Left ventricle myocardium inferior (tissue), 1 donor: ENCODE results near the gene SPG11. TPM values are rescaled to one million over a fixed set of nuclear protein-coding genes. Genes with fewer than 3 reads are reported as not detected.

ENCODE experiments used
- DNase-seq: peaks from one replicate; pipeline ENCODE4 v3.0.0-alpha.2; 2020
- H3K27ac ChIP-seq: fragments of 200-600 bp; replicated peaks from 2 replicates; pipeline ENCODE4 v1.8.0; 2021
- H3K27me3 ChIP-seq: fragments of 200-600 bp; 2 replicates; pipeline ENCODE4 v1.8.0; 2021; ENCODE audit warnings: low read depth
- H3K36me3 ChIP-seq: fragments of 200-600 bp; 2 replicates; pipeline ENCODE4 v1.8.0; 2021
- H3K4me1 ChIP-seq: fragments of 200-600 bp; 2 replicates; pipeline ENCODE4 v1.8.0; 2021
- H3K4me3 ChIP-seq: fragments of 200-600 bp; 2 replicates; pipeline ENCODE4 v1.8.0; 2021; ENCODE audit warnings: mild to moderate bottlenecking, moderate library complexity
- H3K9me3 ChIP-seq: fragments of 200-600 bp; replicated peaks from 2 replicates; pipeline ENCODE4 v1.8.0; 2021
- intact Hi-C: fragments of 100-400 bp; cut with micrococcal nuclease; formaldehyde crosslinking; loops from one replicate; pipeline ENCODE4 v1.11.0; 2022
- total RNA-seq: library from RNA; stranded (reverse); fragmentation: NEBNext Ultra II Directional; extraction: Animal tissue kit (Norgen Biotek cat#: 25700); gene quantifications from one replicate; pipeline ENCODE4 v1.2.1, GENCODE V29; 2021
- TF ChIP-seq, protein P1 (sequence below): fragments of 200-600 bp; IDR thresholded peaks from 2 replicates; pipeline ENCODE4 v1.8.0; 2021; ENCODE audit warnings: antibody characterized with exemption, mild to moderate bottlenecking, borderline replicate concordance
- donor health status: DM: no; HTN: yes; CAD: no; lungs with severe emphysema.

Gene SPG11
- total RNA-seq, 1 donor from 2014 or later, result 49.6 TPM

GRCh38 chr15:44623178-44623577 is 40.3 kb downstream of the SPG11 start:
- no peaks in the 10 kb centered on the region for H3K9me3 ChIP-seq
- H3K36me3 ChIP-seq, result peaks cover 99% of the 10 kb centered on the region
- no peaks in the 10 kb centered on the region for H3K4me1 ChIP-seq

DNA sequence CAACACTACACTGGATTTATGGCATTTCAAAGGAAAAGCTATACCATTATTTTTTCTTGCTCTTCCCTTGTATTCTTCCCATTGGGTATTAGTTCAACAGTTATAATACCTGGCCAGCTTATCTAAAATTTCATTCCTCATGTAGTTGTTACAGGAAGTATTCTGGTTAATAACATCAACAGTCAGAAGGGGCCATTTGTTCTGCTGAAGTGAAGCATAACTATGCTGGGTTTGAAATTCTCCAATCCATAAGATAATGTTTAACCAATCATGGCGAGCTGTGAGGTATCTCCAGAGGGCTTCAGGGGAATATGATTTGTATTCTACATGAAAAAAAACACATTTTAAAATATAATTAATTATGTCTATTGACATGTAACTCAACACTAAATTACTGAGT is 43.4 kb downstream of the SPG11 start:
- no peaks in the 10 kb centered on the region for H3K4me1 ChIP-seq
- no peaks in the 10 kb centered on the region for H3K9me3 ChIP-seq
- DNase-seq, result no peak
- H3K4me3 ChIP-seq, result no peak overlapping the region
- H3K27me3 ChIP-seq, result no peaks in the 10 kb centered on the region
- no peak overlapping the region for H3K27ac ChIP-seq
- intact Hi-C loops, result no loop called here
- TF ChIP-seq, protein P1, sequence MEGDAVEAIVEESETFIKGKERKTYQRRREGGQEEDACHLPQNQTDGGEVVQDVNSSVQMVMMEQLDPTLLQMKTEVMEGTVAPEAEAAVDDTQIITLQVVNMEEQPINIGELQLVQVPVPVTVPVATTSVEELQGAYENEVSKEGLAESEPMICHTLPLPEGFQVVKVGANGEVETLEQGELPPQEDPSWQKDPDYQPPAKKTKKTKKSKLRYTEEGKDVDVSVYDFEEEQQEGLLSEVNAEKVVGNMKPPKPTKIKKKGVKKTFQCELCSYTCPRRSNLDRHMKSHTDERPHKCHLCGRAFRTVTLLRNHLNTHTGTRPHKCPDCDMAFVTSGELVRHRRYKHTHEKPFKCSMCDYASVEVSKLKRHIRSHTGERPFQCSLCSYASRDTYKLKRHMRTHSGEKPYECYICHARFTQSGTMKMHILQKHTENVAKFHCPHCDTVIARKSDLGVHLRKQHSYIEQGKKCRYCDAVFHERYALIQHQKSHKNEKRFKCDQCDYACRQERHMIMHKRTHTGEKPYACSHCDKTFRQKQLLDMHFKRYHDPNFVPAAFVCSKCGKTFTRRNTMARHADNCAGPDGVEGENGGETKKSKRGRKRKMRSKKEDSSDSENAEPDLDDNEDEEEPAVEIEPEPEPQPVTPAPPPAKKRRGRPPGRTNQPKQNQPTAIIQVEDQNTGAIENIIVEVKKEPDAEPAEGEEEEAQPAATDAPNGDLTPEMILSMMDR, result no peak
- peaks cover 98% of the 10 kb centered on the region for H3K36me3 ChIP-seq

More at GRCh38 chr15:44623178-44623577, 40.3 kb downstream of the SPG11 start:
- H3K27me3 ChIP-seq, result no peaks in the 10 kb centered on the region
- DNase-seq, result no peak
- intact Hi-C loops, result no loop called here
- no peak overlapping the region for H3K4me3 ChIP-seq
- TF ChIP-seq, protein P1, result no peak
- H3K27ac ChIP-seq, result no peak overlapping the region

- intact Hi-C loops, result no loop called here
- Histone ChIP-seq H3K36me3 (peaks cover 98% of the 10 kb centered on the region), H3K27me3 (no peaks in the 10 kb centered on the region), H3K9me3 (no peaks in the 10 kb centered on the region), H3K4me1 (no peaks in the 10 kb centered on the region), H3K4me3 (no peak overlapping the region), H3K27ac (no peak overlapping the region)
- TF ChIP-seq, protein P1, result no peak
- no peak for DNase-seq
Observed at GRCh38 chr15:44616974-44617373, 46.5 kb downstream of the SPG11 start.

GRCh38 chr15:44606740-44607139 is 56.7 kb downstream of the SPG11 start:
- Histone ChIP-seq H3K9me3 (no peaks in the 10 kb centered on the region), H3K36me3 (peaks cover 94% of the 10 kb centered on the region), H3K4me1 (no peaks in the 10 kb centered on the region), H3K4me3 (no peak overlapping the region), H3K27ac (no peak overlapping the region), H3K27me3 (no peaks in the 10 kb centered on the region)
- intact Hi-C loops, result no loop called here
- no peak for DNase-seq
- TF ChIP-seq, protein P1, result no peak

DNA sequence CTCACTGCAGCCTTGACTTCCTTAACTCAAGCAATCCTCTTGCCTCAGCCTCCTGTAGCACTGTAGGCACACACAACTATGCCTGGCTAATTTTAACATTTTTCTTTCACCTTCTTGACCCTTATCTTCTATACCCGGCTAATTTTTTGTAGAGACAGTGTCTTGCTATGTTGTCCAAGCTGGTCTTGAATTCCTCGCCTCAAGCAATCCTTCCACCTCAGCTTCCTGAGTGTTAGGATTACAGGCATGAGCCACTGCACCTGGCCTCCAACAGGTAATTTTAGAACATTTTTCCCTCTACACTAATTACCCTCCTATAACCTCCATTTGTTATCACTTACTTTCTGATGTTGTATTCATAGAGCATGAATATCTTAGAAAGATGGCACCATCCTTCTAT is 60.3 kb downstream of the SPG11 start:
- Histone ChIP-seq H3K27ac (no peak overlapping the region), H3K4me1 (no peaks in the 10 kb centered on the region), H3K9me3 (no peaks in the 10 kb centered on the region), H3K27me3 (no peaks in the 10 kb centered on the region), H3K36me3 (peaks cover 99% of the 10 kb centered on the region), H3K4me3 (no peak overlapping the region)
- TF ChIP-seq, protein P1, result no peak
- DNase-seq, result no peak
- intact Hi-C loops, result no loop called here

GRCh38 chr15:44598892-44599291 is 64.6 kb downstream of the SPG11 start:
- TF ChIP-seq, protein P1, result no peak
- Histone ChIP-seq H3K9me3 (no peaks in the 10 kb centered on the region), H3K36me3 (peaks cover 99% of the 10 kb centered on the region), H3K4me1 (peaks cover 6% of the 10 kb centered on the region), H3K27me3 (no peaks in the 10 kb centered on the region), H3K27ac (no peak overlapping the region), H3K4me3 (no peak overlapping the region)
- no peak for DNase-seq
- intact Hi-C loops, result no loop called here
